Testis (tissue), 2 donors: ENCODE results near the gene TAC4.

Source experiments
- CTCF ChIP-seq, 3 experiments: fragments of 450-650 bp in 2 of 3; fragments of 200-600 bp in 1 of 3; sonication (generic) in 1 of 3; IDR thresholded peaks; one replicate each; pipeline ENCODE4 v1.5.1; 2016 to 2019; ENCODE audit warnings: antibody characterized with exemption in 3 of 3, mild to moderate bottlenecking in 2 of 3, moderate library complexity in 1 of 3
- POLR2A ChIP-seq: fragments of 450-650 bp; IDR thresholded peaks from one replicate; pipeline ENCODE4 v1.6.1; 2017; ENCODE audit warnings: antibody characterized with exemption, mild to moderate bottlenecking, moderate library complexity

- TF ChIP-seq CTCF (IDR thresholded peaks at IDR 0.05) (no peak), POLR2A (no peak)
Measured at GRCh38 chr17:49890852-49891251, 43.0 kb upstream of the TAC4 start.
